Measurements from ENCODE around the gene CD2AP. TPM values are rescaled to one million over a fixed set of nuclear protein-coding genes. Genes with fewer than 3 reads are reported as not detected.

The CD2AP gene
- total RNA-seq, 1 donor from 2014 or later, result 34.9 TPM

- peaks cover 21% of the 10 kb centered on the region for H3K9me3 Mint-ChIP-seq
Observed at GRCh38 chr6:47524136-47524845, 46.7 kb downstream of the CD2AP start.

GRCh38 chr6:47525330-47526057 lies 47.9 kb downstream of the CD2AP start:
- Mint-ChIP-seq H3K4me3 (no peak overlapping the region), H3K9me3 (peaks cover 23% of the 10 kb centered on the region), H3K36me3 (peaks cover 27% of the 10 kb centered on the region), H3K4me1 (peaks cover 9% of the 10 kb centered on the region), H3K27ac (no peak overlapping the region), H3K27me3 (ENCODE audit: low read depth) (no peaks in the 10 kb centered on the region)
- no peak for DNase-seq (ENCODE audit: low spot score in 2 of 2, unreplicated experiment in 2 of 2)
- TF ChIP-seq CTCF (IDR thresholded peaks at IDR 0.05; ENCODE audit: unreplicated experiment), result no peak

More at GRCh38 chr6:47524136-47524845, 46.7 kb downstream of the CD2AP start:
- no peak for DNase-seq (ENCODE audit: low spot score in 2 of 2, unreplicated experiment in 2 of 2)
- peaks cover 27% of the 10 kb centered on the region for H3K36me3 Mint-ChIP-seq
- H3K4me3 Mint-ChIP-seq, result no peak overlapping the region
- peak overlapping the region; percentile 61 for H3K27ac Mint-ChIP-seq
- peaks cover 9% of the 10 kb centered on the region for H3K4me1 Mint-ChIP-seq
- H3K27me3 Mint-ChIP-seq (ENCODE audit: low read depth), result no peaks in the 10 kb centered on the region
- TF ChIP-seq CTCF (IDR thresholded peaks at IDR 0.05; ENCODE audit: unreplicated experiment), result no peak

GRCh38 chr6:47527274-47527673 lies 49.7 kb downstream of the CD2AP start:
- H3K9me3 Mint-ChIP-seq, result peaks cover 24% of the 10 kb centered on the region
- H3K4me1 Mint-ChIP-seq, result peaks cover 9% of the 10 kb centered on the region
- H3K27ac Mint-ChIP-seq, result no peak overlapping the region
- no peak overlapping the region for H3K4me3 Mint-ChIP-seq
- peaks cover 27% of the 10 kb centered on the region for H3K36me3 Mint-ChIP-seq
- DNase-seq (ENCODE audit: low spot score in 2 of 2, unreplicated experiment in 2 of 2), result no peak
- H3K27me3 Mint-ChIP-seq (ENCODE audit: low read depth), result no peaks in the 10 kb centered on the region
- no peak for TF ChIP-seq CTCF (IDR thresholded peaks at IDR 0.05; ENCODE audit: unreplicated experiment)

- DNase-seq (ENCODE audit: low spot score in 2 of 2, unreplicated experiment in 2 of 2), result no peak
- peak overlapping the region; percentile 5 for H3K27ac Mint-ChIP-seq
- peaks cover 3% of the 10 kb centered on the region for H3K4me1 Mint-ChIP-seq
- H3K9me3 Mint-ChIP-seq, result peaks cover 24% of the 10 kb centered on the region
- TF ChIP-seq CTCF (IDR thresholded peaks at IDR 0.05; ENCODE audit: unreplicated experiment), result no peak
- H3K4me3 Mint-ChIP-seq, result no peak overlapping the region
- no peaks in the 10 kb centered on the region for H3K27me3 Mint-ChIP-seq (ENCODE audit: low read depth)
- peaks cover 36% of the 10 kb centered on the region for H3K36me3 Mint-ChIP-seq
Observed at GRCh38 chr6:47529734-47530133, 52.1 kb downstream of the CD2AP start.

- Mint-ChIP-seq H3K9me3 (peaks cover 4% of the 10 kb centered on the region), H3K36me3 (peaks cover 21% of the 10 kb centered on the region), H3K4me3 (no peak overlapping the region), H3K27ac (peak overlapping the region; percentile 61), H3K27me3 (ENCODE audit: low read depth) (no peaks in the 10 kb centered on the region), H3K4me1 (peaks cover 2% of the 10 kb centered on the region)
- no peak for DNase-seq (ENCODE audit: low spot score in 2 of 2, unreplicated experiment in 2 of 2)
- TF ChIP-seq CTCF (IDR thresholded peaks at IDR 0.05; ENCODE audit: unreplicated experiment), result no peak
Observed at GRCh38 chr6:47532981-47533585, 55.5 kb downstream of the CD2AP start.

Data from mesothelial cell of epicardium (in vitro differentiated cells).